ENCODE data around the gene ADAMTS17.

Gene ADAMTS17

DNA sequence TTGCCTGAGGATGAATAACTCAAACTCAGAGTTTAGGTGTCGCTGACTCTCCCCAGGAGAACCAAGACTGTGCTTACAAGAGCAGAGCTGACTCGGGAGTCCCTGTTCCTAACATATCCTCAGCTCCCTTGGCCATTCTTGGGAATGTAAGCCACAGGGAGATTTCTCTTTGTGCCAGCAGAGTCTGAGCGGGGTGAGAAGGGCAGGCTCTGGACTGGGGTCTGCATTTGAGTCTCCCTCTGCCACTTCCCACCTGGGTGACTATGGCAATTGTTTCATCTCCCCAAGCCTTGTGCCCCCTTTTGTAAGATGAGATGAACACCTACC is 126.0 kb downstream of the ADAMTS17 start:
- no peak for DNase-seq

DNA sequence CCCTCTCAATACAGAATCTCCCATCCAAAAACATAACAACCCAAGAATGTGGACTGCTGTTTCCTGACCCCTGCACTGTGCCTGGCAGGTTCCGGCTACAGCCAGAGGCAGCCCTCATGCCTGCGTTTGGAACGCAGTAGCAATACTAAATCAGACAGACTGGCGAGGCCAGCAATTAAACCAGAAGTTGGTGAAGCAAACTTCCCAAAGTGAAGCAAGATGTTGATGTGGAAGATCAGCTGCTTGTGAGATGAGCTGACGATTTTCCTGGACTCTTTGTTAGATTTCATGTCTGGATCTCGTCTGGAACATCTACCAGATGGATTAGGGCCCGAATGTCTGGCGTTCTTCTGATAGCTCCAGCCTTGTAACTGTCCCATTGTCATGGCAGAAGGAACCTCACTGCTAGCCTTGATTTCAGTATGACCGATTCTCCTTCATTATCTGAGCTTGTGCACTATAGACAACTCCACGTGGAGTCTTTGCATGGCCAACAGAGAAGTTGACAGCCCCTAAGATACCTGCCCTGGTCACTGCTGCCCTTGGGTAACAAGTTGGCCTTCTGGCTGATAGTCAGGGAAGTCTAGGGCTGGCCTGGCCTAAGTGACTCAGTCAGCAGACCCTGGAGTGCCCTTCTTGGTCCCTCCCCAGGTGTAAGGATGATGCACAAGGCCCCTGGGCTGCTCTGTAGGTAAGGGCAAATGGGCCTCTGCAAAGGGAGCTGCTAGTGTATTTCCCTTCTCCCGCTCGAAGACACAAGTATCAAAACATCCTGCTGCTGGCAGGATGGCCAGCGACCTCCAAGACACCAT is 126.5 kb downstream of the ADAMTS17 start:
- no peak for DNase-seq

DNA sequence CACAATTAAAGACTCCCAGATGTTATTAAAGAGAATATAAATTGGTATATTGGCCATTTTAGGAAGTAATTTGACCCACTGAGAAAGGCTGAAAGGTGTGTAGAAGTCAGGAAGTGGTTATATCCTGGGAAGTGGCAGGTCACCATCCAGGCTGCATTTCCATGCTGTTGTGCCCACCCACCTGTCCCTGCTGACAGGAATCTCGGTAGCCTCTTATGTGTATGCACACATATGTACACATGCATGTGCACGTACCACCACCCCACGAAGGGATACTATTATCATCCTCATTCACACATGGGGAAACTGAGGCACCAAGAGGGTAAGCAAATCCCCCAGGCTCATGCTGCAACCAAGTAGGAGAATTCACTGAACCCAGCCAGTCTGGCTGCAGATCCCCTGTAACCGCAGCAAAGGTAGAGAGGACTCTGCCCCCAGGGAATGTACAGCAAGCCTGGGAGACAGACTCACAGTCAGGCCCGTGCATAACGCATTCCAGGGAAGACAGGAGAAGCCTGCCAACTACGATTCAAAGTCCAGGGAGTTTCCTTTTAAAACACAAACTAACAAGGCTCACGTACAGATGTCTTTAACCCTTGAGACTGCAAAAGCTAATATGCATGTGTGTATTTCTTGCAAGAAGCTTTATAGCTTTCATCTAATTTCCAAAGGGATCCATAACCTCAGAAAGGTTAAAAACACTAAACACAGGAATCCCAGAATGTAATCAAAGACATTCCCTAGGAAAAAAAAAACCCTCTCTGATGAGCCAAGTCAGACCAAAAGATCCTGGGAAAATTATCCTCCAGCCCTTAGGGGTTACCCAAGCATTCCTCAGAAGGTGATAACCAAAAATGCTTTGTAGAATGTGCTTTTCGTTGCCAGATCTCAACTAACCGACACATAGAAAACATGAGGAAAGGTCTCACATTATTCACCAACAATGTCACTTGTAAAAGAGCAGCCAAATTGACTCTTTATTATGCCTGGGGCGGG is 129.6 kb downstream of the ADAMTS17 start:
- no peak for DNase-seq

DNA sequence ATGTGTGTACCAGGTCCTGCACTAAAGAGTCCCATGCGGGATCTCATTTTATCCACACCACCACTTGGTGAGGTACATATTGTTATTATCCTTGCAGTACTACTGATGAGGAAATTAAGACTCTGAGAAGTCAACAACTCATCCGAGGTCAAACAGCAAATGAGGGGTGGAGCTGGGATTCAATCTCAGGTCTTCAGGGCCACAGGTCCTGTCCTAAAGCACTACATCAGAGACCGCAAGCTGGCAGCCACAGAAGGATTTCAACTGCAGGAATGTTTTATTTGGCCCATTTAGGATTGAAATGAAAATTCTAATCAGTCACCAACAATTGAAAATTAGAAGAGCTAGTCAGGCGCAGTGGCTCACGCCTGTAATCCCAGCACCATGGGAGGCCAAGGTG is 131.4 kb downstream of the ADAMTS17 start:
- no peak for DNase-seq

DNA sequence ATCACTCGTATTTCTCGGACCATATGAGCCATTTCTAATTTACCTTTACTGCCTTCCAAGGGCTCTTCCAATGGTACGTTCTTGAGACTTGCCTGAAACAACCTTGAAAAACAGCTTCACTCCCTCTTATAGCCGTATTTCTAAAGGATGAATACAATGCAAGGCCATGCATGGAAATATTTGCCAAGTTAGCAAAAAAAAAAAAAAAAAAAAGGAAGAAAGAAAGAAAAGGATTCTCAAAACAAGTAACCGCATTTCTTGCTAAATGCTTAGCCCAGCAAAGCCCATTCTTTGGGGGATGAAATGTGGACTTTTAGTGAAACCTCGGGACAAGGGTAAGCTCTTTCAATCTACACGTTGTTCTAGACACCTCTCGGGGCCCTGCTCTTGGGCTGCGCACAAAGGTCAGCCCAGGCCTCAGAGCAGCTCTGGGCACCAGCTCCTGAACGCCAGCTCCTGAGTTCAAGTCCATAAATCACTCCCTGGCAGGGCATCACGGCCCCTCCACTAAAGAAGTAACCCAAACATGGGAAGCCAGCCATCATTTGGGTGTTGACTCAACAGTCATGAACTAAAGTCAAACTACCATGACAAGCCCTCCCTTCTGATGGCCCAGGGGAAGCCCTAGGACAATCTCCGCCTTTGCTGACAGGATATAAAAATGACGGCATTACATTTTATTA is 132.7 kb downstream of the ADAMTS17 start:
- no peak for DNase-seq

DNA sequence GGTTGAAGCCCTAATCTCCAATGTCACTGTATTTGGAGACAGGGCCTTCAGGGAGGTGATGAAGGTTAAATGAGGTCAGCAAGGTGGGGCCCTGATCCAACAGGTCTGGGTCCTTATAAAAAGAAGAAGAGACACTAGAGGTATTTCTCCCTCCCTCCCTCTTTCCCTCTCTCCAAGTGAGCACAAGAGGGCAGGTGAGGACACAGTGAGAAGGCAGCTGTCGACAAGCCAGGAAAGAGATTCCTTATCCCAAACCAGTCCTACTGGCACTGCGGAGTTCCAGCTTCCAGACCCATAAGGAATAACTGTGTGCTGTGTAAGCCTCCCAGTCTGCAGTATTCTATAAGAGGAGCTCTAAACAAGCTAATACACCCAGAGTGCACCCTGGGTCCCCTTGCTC is 134.7 kb downstream of the ADAMTS17 start:
- no peak for DNase-seq

DNA sequence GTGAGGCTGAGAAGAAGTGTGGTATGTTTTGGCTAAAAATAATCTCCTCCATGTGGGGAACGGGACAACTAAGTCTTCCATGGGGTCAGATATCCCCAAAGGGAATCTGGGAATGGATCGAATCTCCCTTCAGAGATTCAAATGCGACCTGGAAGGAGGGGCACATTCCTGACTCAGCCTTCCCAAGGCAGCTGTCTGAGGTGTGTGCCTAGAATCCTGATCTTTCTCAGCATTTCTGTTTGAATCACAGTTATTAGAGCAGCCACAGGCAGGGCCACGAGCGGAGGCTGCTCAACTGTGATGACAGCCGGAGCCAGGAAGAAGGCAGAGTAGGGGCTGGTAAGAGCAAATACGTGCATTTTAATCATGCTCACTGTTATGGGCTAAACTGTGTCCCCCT is 135.1 kb downstream of the ADAMTS17 start:
- DNase-seq: no peak

DNA sequence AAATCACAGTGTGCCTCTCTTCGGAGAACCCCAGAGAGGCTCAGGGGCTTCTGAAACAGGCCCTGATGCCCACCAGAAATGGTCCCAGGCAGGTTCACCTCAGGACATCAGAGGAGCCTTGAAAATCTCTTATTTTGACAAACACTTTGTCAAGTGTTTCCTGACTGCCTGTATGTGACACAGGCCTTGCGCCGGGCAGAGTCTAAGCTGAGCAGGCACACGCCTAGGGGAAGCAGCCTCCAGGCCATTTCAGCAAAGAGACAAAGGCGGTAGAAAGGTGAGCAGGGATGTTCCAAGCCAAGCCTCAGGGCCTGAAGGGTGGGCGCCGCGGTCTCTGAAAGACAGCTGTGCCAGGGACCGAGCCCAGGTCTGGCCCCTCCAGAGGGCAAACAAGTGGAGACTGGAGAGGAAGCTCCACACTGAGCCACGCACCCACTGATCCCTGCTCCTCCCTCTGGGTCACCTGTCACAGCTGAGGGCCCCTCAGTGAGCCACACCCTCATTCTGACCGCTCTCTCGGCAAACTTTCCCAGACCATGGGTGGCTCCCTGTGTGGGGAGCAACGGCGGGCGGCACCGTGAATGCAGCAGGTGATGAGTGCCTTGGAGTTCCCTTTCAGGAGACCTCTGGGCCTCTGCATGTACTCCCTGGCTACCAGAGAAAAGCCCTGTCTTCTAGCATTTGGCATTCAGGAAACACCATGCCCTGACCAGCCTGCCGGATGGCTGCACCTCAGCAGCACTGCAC is 136.1 kb downstream of the ADAMTS17 start:
- no peak for DNase-seq

DNA sequence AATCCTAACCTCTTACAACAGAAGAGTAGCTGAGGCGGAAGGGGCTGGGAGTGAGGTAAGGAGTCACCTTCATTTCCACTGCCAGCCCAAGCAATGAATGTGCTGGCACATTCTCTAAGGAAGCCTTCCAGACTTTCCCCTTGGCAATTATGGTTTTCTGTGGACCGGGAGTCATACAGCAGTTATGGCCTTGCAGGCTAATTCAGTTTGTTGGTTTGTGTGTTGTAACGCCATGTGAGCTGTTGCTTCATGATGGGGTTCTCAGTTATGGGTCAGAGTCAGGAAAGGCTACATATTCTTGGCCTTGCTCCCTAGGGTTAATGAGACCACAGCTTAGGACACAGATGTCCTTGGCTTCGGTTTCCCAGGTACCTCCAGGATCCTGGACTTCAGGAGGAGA is 137.0 kb downstream of the ADAMTS17 start:
- no peak for DNase-seq

DNA sequence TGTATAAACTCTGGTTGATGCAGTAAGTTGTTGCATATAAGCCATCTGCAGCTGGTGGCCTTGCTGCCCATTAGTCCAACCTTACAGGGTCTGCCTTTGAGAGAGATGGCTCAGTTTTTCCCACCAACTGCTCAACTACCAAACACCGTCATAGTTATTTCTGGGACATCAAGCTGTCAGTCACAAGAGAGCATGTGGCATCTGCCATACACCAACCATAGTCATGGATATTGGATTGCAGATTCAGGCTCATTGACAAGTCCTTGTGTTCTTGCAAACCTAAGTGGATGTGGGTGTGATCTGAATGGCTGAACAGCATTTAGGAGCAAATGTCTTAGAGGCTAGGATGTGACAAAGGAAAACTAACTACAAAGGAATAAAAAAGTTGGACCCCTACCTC is 137.6 kb downstream of the ADAMTS17 start:
- DNase-seq: no peak

DNA sequence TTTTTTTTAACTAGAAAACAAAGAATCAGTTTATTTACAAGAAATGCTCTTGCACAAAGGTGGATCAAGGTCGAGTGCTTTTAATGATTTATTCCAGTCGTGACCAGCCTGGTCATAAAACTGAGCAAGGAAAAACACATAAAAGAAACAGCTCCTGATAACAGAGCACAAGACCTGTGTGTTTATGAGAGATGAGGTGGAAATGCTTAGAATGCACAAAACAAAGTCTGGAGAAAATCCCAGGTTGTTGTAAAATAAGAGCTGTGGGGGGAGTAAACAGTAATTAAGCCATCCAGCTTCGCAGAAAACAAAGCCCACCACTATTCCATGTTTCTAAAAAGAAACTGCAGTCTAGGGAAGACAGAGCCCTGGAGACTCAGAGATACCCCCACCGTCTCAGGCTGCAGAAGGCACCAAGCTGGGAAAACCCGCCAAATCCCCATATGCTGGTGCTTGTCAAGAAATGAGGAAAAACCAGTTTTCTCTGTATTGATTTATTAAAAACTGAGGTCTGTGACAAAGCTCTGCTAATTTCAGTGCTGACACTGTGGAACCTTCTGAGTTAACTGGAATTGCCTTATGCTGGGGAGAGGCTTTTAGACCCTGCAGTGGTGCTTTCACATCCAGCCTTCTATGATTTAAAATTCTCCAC is 139.3 kb downstream of the ADAMTS17 start:
- no peak for DNase-seq

DNA sequence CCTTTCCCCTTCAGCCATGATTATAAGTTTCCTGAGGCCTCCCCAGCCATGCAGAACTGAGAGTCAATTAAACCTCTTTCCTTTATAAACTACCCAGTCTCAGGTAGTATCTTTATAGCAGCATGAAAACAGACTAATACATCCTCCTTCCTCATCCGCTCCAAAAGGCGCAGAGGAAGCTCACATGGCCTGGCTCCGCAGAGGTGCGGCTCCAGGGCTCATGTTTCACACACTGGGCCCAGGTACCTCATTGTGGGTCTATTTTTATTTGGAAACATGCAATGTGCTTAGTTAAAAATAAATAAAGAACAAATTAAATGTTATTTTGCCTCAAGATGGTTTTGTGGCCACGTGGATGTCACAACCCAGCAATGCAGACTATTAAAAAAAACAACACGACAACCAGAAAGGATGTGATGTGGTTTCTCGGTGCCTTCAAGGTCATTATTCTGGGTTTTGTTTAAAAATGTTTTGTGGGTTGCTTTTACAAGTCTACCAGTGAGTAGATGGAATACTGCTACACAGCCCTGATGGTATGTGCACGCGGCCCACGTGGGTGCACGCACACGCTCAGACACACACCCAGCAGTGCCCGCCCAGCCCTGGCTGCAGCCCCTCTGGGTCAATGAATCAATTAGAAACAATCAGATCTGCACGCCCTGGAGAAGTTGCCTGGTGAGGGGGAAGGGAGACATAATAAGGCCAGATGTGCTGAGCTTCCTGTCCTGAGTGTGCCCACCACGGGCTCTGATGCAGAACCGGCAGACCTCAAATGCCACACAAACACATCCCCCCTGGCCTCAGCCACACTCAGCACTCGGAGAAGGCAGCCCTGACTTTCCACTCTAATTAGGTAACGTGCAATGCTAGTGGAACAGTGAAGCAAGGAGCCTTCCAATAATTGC is 140.1 kb downstream of the ADAMTS17 start:
- no peak for DNase-seq

DNA sequence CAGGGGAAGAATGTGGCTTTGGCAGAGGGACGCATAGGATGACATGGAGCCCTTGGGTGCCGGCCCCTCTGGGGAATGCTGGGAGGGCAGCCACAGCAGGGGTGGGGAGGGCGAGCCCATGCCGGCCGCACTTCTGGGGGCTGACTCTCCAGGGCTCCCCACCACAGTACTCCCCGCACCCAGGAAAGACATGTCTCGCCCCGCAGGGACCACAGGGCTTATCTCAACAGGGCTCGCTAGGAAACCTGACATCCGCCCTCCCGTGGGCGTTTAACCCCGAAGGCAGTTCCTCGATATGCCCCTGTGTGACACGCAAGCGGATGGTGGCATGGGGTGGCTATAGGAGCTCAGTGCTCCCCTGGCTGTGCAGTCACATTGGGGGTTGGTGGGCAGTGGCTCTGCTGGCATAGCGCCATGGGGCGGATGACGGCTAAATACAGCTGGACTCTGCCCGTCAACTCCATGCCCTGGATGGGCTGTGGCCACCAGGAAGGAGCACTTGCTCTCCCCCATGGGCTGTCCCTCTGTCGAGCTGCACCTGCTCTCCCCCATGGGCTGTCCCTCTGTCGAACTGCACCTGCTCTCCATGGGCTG is 141.4 kb downstream of the ADAMTS17 start:
- no peak for DNase-seq

DNA sequence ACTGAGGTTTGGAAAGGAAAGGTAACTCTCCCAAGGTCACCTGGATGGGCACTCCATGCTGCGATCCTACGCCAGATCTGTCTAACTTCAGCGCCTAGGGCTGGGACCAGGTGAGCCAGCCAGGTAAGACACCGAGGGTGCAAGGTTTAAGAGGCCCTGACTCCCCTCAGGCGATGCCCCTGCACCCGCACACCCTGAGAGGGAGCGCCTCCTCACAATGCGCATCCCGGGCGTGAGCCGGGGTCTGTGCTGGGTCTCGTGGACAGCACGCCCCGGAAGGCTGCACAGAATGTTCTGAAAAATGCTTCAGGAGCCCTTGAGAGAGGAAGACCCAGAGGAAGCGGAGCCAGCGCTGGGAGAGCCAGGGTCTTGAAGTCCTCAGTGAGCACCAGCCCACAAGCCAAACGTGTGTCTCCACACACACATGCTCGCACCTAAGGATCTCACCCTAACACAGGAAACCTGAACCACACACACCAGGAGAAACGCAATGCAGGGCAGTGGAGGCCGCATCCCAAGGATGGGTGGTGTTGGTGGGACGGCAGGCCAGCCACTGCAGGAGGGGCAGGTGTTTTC is 142.0 kb downstream of the ADAMTS17 start:
- DNase-seq: no peak

DNA sequence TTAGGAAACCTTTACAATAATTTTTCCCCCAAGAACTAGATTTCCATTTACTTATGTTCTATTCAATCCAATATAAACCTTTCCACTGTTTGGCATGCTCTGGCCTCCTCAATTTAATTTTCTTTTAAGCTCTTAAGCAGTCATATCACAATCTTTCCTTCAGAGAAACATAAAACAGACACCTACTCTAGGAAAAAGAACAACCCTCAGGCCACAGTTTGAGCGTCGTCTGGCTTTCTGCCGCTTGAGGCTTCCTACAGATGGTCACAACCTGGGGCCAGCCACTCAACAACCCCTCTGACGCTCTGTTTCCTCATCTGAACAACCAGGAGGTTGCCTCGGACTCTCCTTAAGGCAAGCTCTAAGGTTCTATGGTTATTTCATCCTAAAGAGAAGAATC is 143.3 kb downstream of the ADAMTS17 start:
- DNase-seq: no peak

DNA sequence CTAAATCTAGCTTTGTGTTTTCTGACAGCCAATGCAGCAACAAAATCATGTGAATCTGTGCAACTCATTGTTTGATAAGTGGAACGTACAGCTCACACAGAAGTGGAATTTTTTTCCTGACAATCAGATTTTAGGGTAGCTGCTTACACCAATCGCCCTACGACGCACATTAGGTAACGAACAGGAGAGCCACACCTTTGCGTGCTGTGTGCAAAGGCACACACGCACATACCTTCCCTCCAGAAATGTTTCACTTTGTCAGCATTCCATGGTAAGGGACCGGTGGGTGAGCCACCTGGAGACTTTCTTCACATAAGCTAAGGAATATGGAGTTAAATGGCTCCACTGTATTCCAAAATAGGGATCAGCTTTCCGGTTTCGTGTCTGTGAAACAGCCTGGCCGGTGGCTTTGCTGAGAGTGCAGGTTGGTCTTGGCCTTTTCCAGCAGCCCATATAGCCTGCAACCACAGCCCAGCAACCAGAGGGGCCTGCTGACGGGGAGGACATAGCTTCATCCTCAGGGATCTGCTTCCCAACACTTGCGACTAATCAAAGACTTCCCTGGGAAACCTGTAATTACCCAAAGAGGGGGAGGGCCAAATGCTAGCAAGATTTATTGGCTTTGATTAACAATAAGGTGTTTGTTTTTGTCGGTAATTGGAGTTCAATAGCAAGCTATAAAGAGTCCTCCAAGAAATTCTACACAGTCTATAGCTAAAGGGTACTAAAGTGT is 145.3 kb downstream of the ADAMTS17 start:
- no peak for DNase-seq

DNA sequence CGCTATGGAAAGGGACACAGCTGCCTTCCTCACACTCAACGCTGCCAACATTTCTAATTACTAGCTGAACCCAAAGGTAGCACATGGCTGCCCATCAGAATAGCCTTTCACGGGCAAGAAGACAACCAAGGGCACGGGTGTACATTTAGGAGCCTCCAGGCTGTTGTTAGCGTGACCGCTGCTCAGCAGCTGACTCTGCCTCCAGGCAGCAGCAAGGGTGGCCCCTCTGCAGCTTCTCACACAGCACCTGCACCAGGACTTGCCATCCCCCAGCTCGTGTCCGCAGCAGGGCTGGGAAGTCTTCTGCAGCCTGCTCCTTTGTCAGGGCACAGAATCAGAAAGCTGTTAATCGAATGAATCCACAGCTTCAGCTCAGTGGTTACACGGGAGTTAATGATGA is 146.8 kb downstream of the ADAMTS17 start:
- DNase-seq: no peak

DNA sequence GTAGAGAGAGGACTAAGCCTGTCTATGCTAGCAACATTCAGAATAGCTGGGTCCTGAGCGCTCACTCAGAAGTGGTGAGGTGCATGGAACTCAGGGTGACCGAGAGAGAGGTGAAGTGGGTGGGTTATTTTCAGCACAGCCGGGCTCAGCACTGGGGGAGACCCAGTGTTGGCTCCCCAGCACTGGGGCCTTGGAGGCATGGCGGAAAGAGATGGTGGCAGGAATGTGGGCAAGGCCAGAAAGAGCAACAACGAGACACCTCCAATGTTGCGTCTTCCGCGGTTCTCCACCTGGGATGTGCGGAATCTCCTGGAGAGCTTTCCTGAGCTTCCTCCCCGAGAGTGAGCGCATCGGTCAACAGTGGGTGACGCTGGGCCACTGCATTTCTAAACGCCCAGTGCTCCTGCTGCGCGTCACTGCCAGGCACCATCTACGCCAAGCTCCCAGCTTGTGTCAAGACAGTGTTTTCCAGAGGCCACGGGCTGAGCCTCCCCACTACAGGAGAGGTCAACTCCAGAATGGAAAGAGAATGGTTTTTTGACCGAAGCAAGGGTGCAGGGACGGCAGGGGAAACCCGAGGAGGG is 148.4 kb downstream of the ADAMTS17 start:
- no peak for DNase-seq

All from cortex of kidney (tissue), 1 donor.